ENCODE results near the gene PDZRN3. TPM values are rescaled to one million over a fixed set of nuclear protein-coding genes. Genes with fewer than 3 reads are reported as not detected.
A peak's percentile ranks its signal among the peaks of the same experiment; 100 is the strongest.

Gene PDZRN3
- total RNA-seq, 2 donors from 2014 or later = 6.1 to 10.4 TPM

- Histone ChIP-seq H3K27ac (ENCODE audit: low read depth, low read length) (no peak overlapping the region), H3K36me3 (ENCODE audit: control insufficient read depth, insufficient read depth, low read length) (no peaks in the 10 kb centered on the region), H3K27me3 (ENCODE audit: control insufficient read depth, insufficient read depth, low read length, poor library complexity, severe bottlenecking) (peaks cover 5% of the 10 kb centered on the region), H3K9me3 (ENCODE audit: control insufficient read depth, low read length) (no peaks in the 10 kb centered on the region), H3K9ac (ENCODE audit: extremely low read depth, low read length, poor library complexity, severe bottlenecking) (no peak overlapping the region), H3K4me1 (ENCODE audit: control insufficient read depth, insufficient read depth, low read length) (peaks cover 21% of the 10 kb centered on the region), H3K4me3 (ENCODE audit: low read length) (no peak overlapping the region)
- Mint-ChIP-seq H3K36me3 (ENCODE audit: low read depth) (no peaks in the 10 kb centered on the region), H3K27ac (no peak overlapping the region), H3K27me3 (ENCODE audit: insufficient read depth) (peaks cover 28% of the 10 kb centered on the region), H3K9me3 (no peaks in the 10 kb centered on the region), H3K4me3 (no peak overlapping the region), H3K4me1 (peaks cover 54% of the 10 kb centered on the region)
- no peak for DNase-seq
- whole genome bisulfite sequencing, 2 experiments (ENCODE audit: insufficient coverage in 1 of 2, insufficient read length in 1 of 2) = 90 to 91% methylated on average over 3 of the region's 3 CpGs
- TF ChIP-seq CTCF (conservative IDR thresholded peaks at IDR 0.05) = no peak
Measured at GRCh38 chr3:73510784-73511183, 114.0 kb downstream of the PDZRN3 start.

GRCh38 chr3:73510334-73510733, 114.4 kb downstream of the PDZRN3 start:
- Histone ChIP-seq H3K36me3 (ENCODE audit: control insufficient read depth, insufficient read depth, low read length) (no peaks in the 10 kb centered on the region), H3K4me1 (ENCODE audit: control insufficient read depth, insufficient read depth, low read length) (peaks cover 21% of the 10 kb centered on the region), H3K27me3 (ENCODE audit: control insufficient read depth, insufficient read depth, low read length, poor library complexity, severe bottlenecking) (peaks cover 5% of the 10 kb centered on the region), H3K27ac (ENCODE audit: low read depth, low read length) (no peak overlapping the region), H3K4me3 (ENCODE audit: low read length) (peak overlapping the region; percentile 16), H3K9me3 (ENCODE audit: control insufficient read depth, low read length) (no peaks in the 10 kb centered on the region), H3K9ac (ENCODE audit: extremely low read depth, low read length, poor library complexity, severe bottlenecking) (no peak overlapping the region)
- WGBS, 2 experiments (ENCODE audit: insufficient coverage in 1 of 2, insufficient read length in 1 of 2) = 99 to 100% methylated on average over 3 of the region's 4 CpGs
- Mint-ChIP-seq H3K9me3 (no peaks in the 10 kb centered on the region), H3K4me1 (peaks cover 54% of the 10 kb centered on the region), H3K36me3 (ENCODE audit: low read depth) (no peaks in the 10 kb centered on the region), H3K27ac (no peak overlapping the region), H3K27me3 (ENCODE audit: insufficient read depth) (peaks cover 24% of the 10 kb centered on the region), H3K4me3 (no peak overlapping the region)
- no peak for TF ChIP-seq CTCF (conservative IDR thresholded peaks at IDR 0.05)
- no peak for DNase-seq

GRCh38 chr3:73509816-73510215, 114.9 kb downstream of the PDZRN3 start:
- no peak for TF ChIP-seq CTCF (conservative IDR thresholded peaks at IDR 0.05)
- 80 to 81% methylated on average over 2 to 7 of the region's 7 CpGs for WGBS, 2 experiments (ENCODE audit: insufficient coverage in 1 of 2, insufficient read length in 1 of 2)
- Mint-ChIP-seq H3K4me3 (no peak overlapping the region), H3K27ac (no peak overlapping the region), H3K36me3 (ENCODE audit: low read depth) (no peaks in the 10 kb centered on the region), H3K9me3 (no peaks in the 10 kb centered on the region), H3K4me1 (peaks cover 54% of the 10 kb centered on the region), H3K27me3 (ENCODE audit: insufficient read depth) (peaks cover 22% of the 10 kb centered on the region)
- peaks cover 5% of the 10 kb centered on the region for H3K27me3 ChIP-seq (ENCODE audit: control insufficient read depth, insufficient read depth, low read length, poor library complexity, severe bottlenecking)
- H3K4me1 ChIP-seq (ENCODE audit: control insufficient read depth, insufficient read depth, low read length) = peaks cover 21% of the 10 kb centered on the region
- no peak overlapping the region for H3K27ac ChIP-seq (ENCODE audit: low read depth, low read length)
- H3K4me3 ChIP-seq (ENCODE audit: low read length) = no peak overlapping the region
- no peaks in the 10 kb centered on the region for H3K9me3 ChIP-seq (ENCODE audit: control insufficient read depth, low read length)
- H3K9ac ChIP-seq (ENCODE audit: extremely low read depth, low read length, poor library complexity, severe bottlenecking) = no peak overlapping the region
- no peaks in the 10 kb centered on the region for H3K36me3 ChIP-seq (ENCODE audit: control insufficient read depth, insufficient read depth, low read length)
- DNase-seq = no peak

Measured in endodermal cell (in vitro differentiated cells).